ENCODE data around the gene FRS2. TPM values are rescaled to one million over a fixed set of nuclear protein-coding genes. Genes with fewer than 3 reads are reported as not detected.

The FRS2 gene
- total RNA-seq, 1 experiment from 2014 or later, result 23.3 TPM

GRCh38 chr12:69569236-69569635, 99.0 kb downstream of the FRS2 start:
- peaks cover 22% of the 10 kb centered on the region for H3K36me3 ChIP-seq (ENCODE audit: low read depth)
- no peak overlapping the region for H2AFZ ChIP-seq
- H3F3A ChIP-seq (ENCODE audit: insufficient read depth, low read depth), result 0 out of 2 replicates have a peak, but pooled peaks cover 12% of the 10 kb centered on the region
- H3K27ac ChIP-seq, result peak overlapping the region; percentile 5; the same call in 1 of the 2 replicates
- BruUV-seq (replicated peaks), result no TSS peak
- H3K4me2 ChIP-seq, result no peak overlapping the region
- H3K9me2 ChIP-seq (ENCODE audit: insufficient read depth), result no peaks in the 10 kb centered on the region
- peaks cover 7% of the 10 kb centered on the region; the same call in 1 of the 2 replicates for H4K20me1 ChIP-seq (ENCODE audit: insufficient read depth)
- intact Hi-C loops (cut with micrococcal nuclease; ENCODE audit: unreplicated experiment), result no loop called here
- no peaks in the 10 kb centered on the region for H3K9me3 ChIP-seq (ENCODE audit: insufficient read depth, low read depth)
- no peak overlapping the region for H3K4me3 ChIP-seq
- POLR2A ChIA-PET (ENCODE audit: unreplicated experiment), result no interaction called here
- no peak for DNase-seq
- CTCF ChIA-PET, result interaction anchor here (0.5 to 1.1 kb wide), 3 partner anchors 251 to 1076 kb away, joined by 3 to 5 read pairs (median 4); no protein-coding TSS in a partner anchor
- 0 out of 2 replicates have a peak, but pooled peaks cover 3% of the 10 kb centered on the region for H3K79me2 ChIP-seq (ENCODE audit: low read depth)
- no peaks in the 10 kb centered on the region for H3K27me3 ChIP-seq (ENCODE audit: insufficient read depth, low read depth)
- no peaks in the 10 kb centered on the region for H3K4me1 ChIP-seq (replicated peaks; ENCODE audit: insufficient read depth)
- TF ChIP-seq EZH2 (IDR thresholded peaks at IDR 0.05; ENCODE audit: low read depth) (no peak), CTCF (conservative IDR thresholded peaks at IDR 0.05) (no peak)

- Histone ChIP-seq H3K36me3 (ENCODE audit: low read depth) (peaks cover 16% of the 10 kb centered on the region), H4K20me1 (ENCODE audit: insufficient read depth) (peaks cover 7% of the 10 kb centered on the region; the same call in 1 of the 2 replicates), H3K9me3 (ENCODE audit: insufficient read depth, low read depth) (no peaks in the 10 kb centered on the region), H3K27ac (no peak overlapping the region), H3F3A (ENCODE audit: insufficient read depth, low read depth) (0 out of 2 replicates have a peak, but pooled peaks cover 12% of the 10 kb centered on the region), H3K4me3 (no peak overlapping the region), H3K4me2 (no peak overlapping the region), H3K27me3 (ENCODE audit: insufficient read depth, low read depth) (no peaks in the 10 kb centered on the region), H3K79me2 (ENCODE audit: low read depth) (0 out of 2 replicates have a peak, but pooled peaks cover 3% of the 10 kb centered on the region), H3K4me1 (replicated peaks; ENCODE audit: insufficient read depth) (no peaks in the 10 kb centered on the region), H2AFZ (no peak overlapping the region), H3K9me2 (ENCODE audit: insufficient read depth) (no peaks in the 10 kb centered on the region)
- POLR2A ChIA-PET (ENCODE audit: unreplicated experiment), result no interaction called here
- no TSS peak for BruUV-seq (replicated peaks)
- CTCF ChIA-PET, result interaction anchor here (0.5 to 1.2 kb wide), 4 partner anchors 250 to 1075 kb away, joined by 3 to 5 read pairs (median 4); no protein-coding TSS in a partner anchor
- DNase-seq, result no peak
- TF ChIP-seq CTCF (conservative IDR thresholded peaks at IDR 0.05) (no peak), EZH2 (IDR thresholded peaks at IDR 0.05; ENCODE audit: low read depth) (no peak)
- intact Hi-C loops (cut with micrococcal nuclease; ENCODE audit: unreplicated experiment), result loop anchor here (1.0 to 2.0 kb wide), 3 partner anchors 99 to 179 kb away; partner anchors contain the start of gene FRS2
These were observed 99.9 kb downstream of the FRS2 start for GRCh38 chr12:69570000-69570516.

GRCh38 chr12:69570545-69571399, 100.6 kb downstream of the FRS2 start:
- Histone ChIP-seq H3F3A (ENCODE audit: insufficient read depth, low read depth) (0 out of 2 replicates have a peak, but pooled peaks cover 12% of the 10 kb centered on the region), H3K27ac (no peak overlapping the region), H3K4me1 (replicated peaks; ENCODE audit: insufficient read depth) (no peaks in the 10 kb centered on the region), H3K36me3 (ENCODE audit: low read depth) (peaks cover 16% of the 10 kb centered on the region), H2AFZ (no peak overlapping the region), H3K4me2 (no peak overlapping the region), H4K20me1 (ENCODE audit: insufficient read depth) (peaks cover 7% of the 10 kb centered on the region; the same call in 1 of the 2 replicates), H3K9me3 (ENCODE audit: insufficient read depth, low read depth) (no peaks in the 10 kb centered on the region), H3K9me2 (ENCODE audit: insufficient read depth) (no peaks in the 10 kb centered on the region), H3K4me3 (no peak overlapping the region), H3K79me2 (ENCODE audit: low read depth) (0 out of 2 replicates have a peak, but pooled peaks cover 3% of the 10 kb centered on the region), H3K27me3 (ENCODE audit: insufficient read depth, low read depth) (no peaks in the 10 kb centered on the region)
- BruUV-seq (replicated peaks), result no TSS peak
- ChIA-PET POLR2A (ENCODE audit: unreplicated experiment) (interaction anchor here (0.6 kb wide), 2 partner anchors 62 to 100 kb away, joined by 3 read pairs; partner anchors contain the start of gene FRS2), CTCF (interaction anchor here (0.6 to 1.2 kb wide), 5 partner anchors 13 to 281 kb away, joined by 3 to 5 read pairs (median 3); no protein-coding TSS in a partner anchor)
- intact Hi-C loops (cut with micrococcal nuclease; ENCODE audit: unreplicated experiment), result loop anchor here (1.0 to 2.0 kb wide), 3 partner anchors 100 to 180 kb away; partner anchors contain the start of gene FRS2
- peak; percentile 47 to 55 for DNase-seq
- TF ChIP-seq CTCF (conservative IDR thresholded peaks at IDR 0.05) (peak; percentile 89), EZH2 (IDR thresholded peaks at IDR 0.05; ENCODE audit: low read depth) (no peak)

Measured in PC-9 (cell line).